Endothelial cell of umbilical vein (primary cell): ENCODE data around the gene L2HGDH. TPM values are rescaled to one million over a fixed set of nuclear protein-coding genes. Genes with fewer than 3 reads are reported as not detected.

Source experiments
- BruUV-seq: library from RNA; stranded (reverse); fragments of 400-500 nt; replicated peaks from 2 replicates; lab custom pipeline; 2021; lab: Mats Ljungman, UMichigan
- CTCF ChIA-PET: fragments of 300-600, 350-600 bp; sonication (Branson Sonifier 250); formaldehyde crosslinking; loops from one replicate; lab custom pipeline; 2021; ENCODE audit warnings: antibody characterized with exemption, inconsistent platforms; lab: Charles Lee
- POLR2A ChIA-PET: fragments of 300-600, 350-600 bp; sonication (Branson Sonifier 250); formaldehyde crosslinking; loops from one replicate; lab custom pipeline; 2021; ENCODE audit warnings: antibody characterized with exemption, inconsistent platforms; lab: Charles Lee
- DNase-seq: peaks from one replicate; pipeline ENCODE4 v3.0.0-alpha.2; 2011; ENCODE audit warnings: low read depth, low spot score
- FAIRE-seq: peaks from 2 replicates; lab custom pipeline; 2011; peaks lifted over from hg19 to GRCh38; lab: Jason Lieb, UNC
- H2AFZ ChIP-seq: 2 replicates; pipeline ENCODE4 v1.6.0; 2012; ENCODE audit warnings: low read depth, low read length, control low read depth, inconsistent platforms
- H3K27ac ChIP-seq: 2 replicates; pipeline ENCODE4 v1.5.1; 2011; ENCODE audit warnings: low read depth, mild to moderate bottlenecking, control low read depth, low read length, moderate library complexity; ENCODE audit not compliant: insufficient read depth
- H3K27me3 ChIP-seq, 2 experiments: 2 replicates each; pipeline versions ENCODE4 v1.6.0 to v1.6.1; 2011; ENCODE audit warnings: low read length in 2 of 2, mixed read lengths in 1 of 2; ENCODE audit not compliant: control insufficient read depth in 2 of 2, insufficient read depth in 2 of 2
- H3K36me3 ChIP-seq, 2 experiments: 2 replicates in 1 of 2; 3 replicates in 1 of 2; pipeline ENCODE4 v1.5.1; 2011; ENCODE audit warnings: low read length in 2 of 2, mild to moderate bottlenecking in 1 of 2, moderate library complexity in 1 of 2; ENCODE audit not compliant: control insufficient read depth in 2 of 2, insufficient read depth in 2 of 2; ENCODE audit errors: extremely low read depth in 1 of 2
- H3K4me1 ChIP-seq: 3 replicates; pipeline ENCODE4 v1.5.1; 2011; ENCODE audit warnings: mild to moderate bottlenecking, low read length; ENCODE audit not compliant: control insufficient read depth, insufficient read depth; ENCODE audit errors: extremely low read depth
- H3K4me2 ChIP-seq: 2 replicates; pipeline ENCODE4 v1.6.1; 2011; ENCODE audit warnings: low read length, control low read depth, mixed read lengths; ENCODE audit not compliant: insufficient read depth
- H3K4me3 ChIP-seq, 3 experiments: fragments of 200-600 bp in 1 of 3; sonication (generic), shearing (Covaris generic) in 1 of 3; replicated peaks in 1 of 3; 2 replicates each; pipeline ENCODE4 v1.5.1; 2011 to 2016; ENCODE audit warnings: control low read depth in 3 of 3, low read length in 3 of 3, mild to moderate bottlenecking in 2 of 3, inconsistent platforms in 1 of 3, low read depth in 1 of 3, moderate library complexity in 1 of 3; ENCODE audit not compliant: insufficient read depth in 1 of 3
- H3K79me2 ChIP-seq: 2 replicates; pipeline ENCODE4 v1.6.0; 2012; ENCODE audit warnings: low read length, inconsistent platforms; ENCODE audit not compliant: control insufficient read depth, insufficient read depth
- H3K9ac ChIP-seq: replicated peaks from 2 replicates; pipeline ENCODE3; 2011; ENCODE audit warnings: low read length, control low read depth; ENCODE audit not compliant: insufficient read depth; ENCODE audit errors: extremely low read depth
- H3K9me1 ChIP-seq: replicated peaks from 3 replicates; pipeline ENCODE4 v1.6.0; 2011; ENCODE audit warnings: mild to moderate bottlenecking, low read length; ENCODE audit not compliant: control insufficient read depth, insufficient read depth; ENCODE audit errors: extremely low read depth
- H3K9me3 ChIP-seq: replicated peaks from 2 replicates; pipeline ENCODE4 v1.5.1; 2012; ENCODE audit warnings: low read length, inconsistent platforms; ENCODE audit not compliant: control insufficient read depth, insufficient read depth
- H4K20me1 ChIP-seq: replicated peaks from 2 replicates; pipeline ENCODE3; 2011; ENCODE audit warnings: mild to moderate bottlenecking, low read length; ENCODE audit not compliant: control insufficient read depth, insufficient read depth; ENCODE audit errors: extremely low read depth
- CTCF ChIP-seq, 2 donors: IDR thresholded peaks; 1 replicate in 1 of 2; 2 replicates in 1 of 2; pipeline ENCODE4 v1.5.1; 2011; ENCODE audit warnings: low read length in 2 of 2, mild to moderate bottlenecking in 2 of 2, moderate library complexity in 2 of 2, control low read depth in 1 of 2, inconsistent platforms in 1 of 2, low read depth in 1 of 2; ENCODE audit not compliant: insufficient read depth in 1 of 2; ENCODE audit errors: extremely low read depth in 1 of 2
- EZH2 ChIP-seq: IDR thresholded peaks from 2 replicates; pipeline ENCODE4 v1.6.1; 2012; ENCODE audit warnings: borderline replicate concordance, low read depth, mild to moderate bottlenecking, moderate library complexity, low read length, inconsistent platforms; ENCODE audit not compliant: severe bottlenecking
- FOS ChIP-seq: IDR thresholded peaks from 2 replicates; pipeline ENCODE4 v1.6.1; 2011; ENCODE audit warnings: mild to moderate bottlenecking, low read length, moderate library complexity, borderline replicate concordance; ENCODE audit not compliant: insufficient read depth
- GATA2 ChIP-seq: IDR thresholded peaks from 2 replicates; pipeline ENCODE4 v1.7.0; 2011; ENCODE audit warnings: low read depth, mild to moderate bottlenecking, moderate library complexity, mixed read lengths, low read length; ENCODE audit not compliant: insufficient read length, insufficient read depth
- JUN ChIP-seq: IDR thresholded peaks from 2 replicates; pipeline ENCODE4 v1.6.1; 2011; ENCODE audit warnings: borderline replicate concordance, low read depth; ENCODE audit not compliant: insufficient read length, insufficient read depth
- MAX ChIP-seq: IDR thresholded peaks from 2 replicates; pipeline ENCODE4 v1.6.1; 2011; ENCODE audit not compliant: insufficient read depth, insufficient read length
- MYC ChIP-seq: IDR thresholded peaks from one replicate; pipeline ENCODE4 v1.6.1; 2011; ENCODE audit warnings: mild to moderate bottlenecking, low read depth, low read length
- POLR2A ChIP-seq: IDR thresholded peaks from 2 replicates; pipeline ENCODE4 v1.6.1; 2012; ENCODE audit warnings: low read depth, mild to moderate bottlenecking, control low read depth, low read length
- POLR2AphosphoS5 ChIP-seq: IDR thresholded peaks from 2 replicates; pipeline ENCODE4 v1.6.1; 2012; ENCODE audit warnings: low read depth, mild to moderate bottlenecking, control low read depth, low read length, moderate library complexity; ENCODE audit not compliant: insufficient read depth
- dilution Hi-C: fragments of 300-500 bp; cut with MboI; formaldehyde crosslinking; loops from one replicate; pipeline ENCODE4 v1.15.0; 2019; ENCODE audit warnings: low sequenced_read_pairs; ENCODE audit not compliant: extremely low pct_ligation_motif_present
- intact Hi-C: fragments of 100-400 bp; cut with micrococcal nuclease; formaldehyde crosslinking; loops from one replicate; pipeline ENCODE4 v1.10.0; 2022
- polyA plus RNA-seq, 4 experiments: library from polyadenylated mRNA; depleted of rRNA in 3 of 4; stranded (reverse) in 3 of 4; unstranded in 1 of 4; fragments of >200 nt; gene quantifications; 2 replicates each; pipeline versions ENCODE4 v1.2.1 to v1.2.3, GENCODE V29; 2011 to 2012; ENCODE audit warnings: missing spikeins in 1 of 4
- total RNA-seq: library from RNA; stranded (reverse); gene quantifications from 2 replicates; pipeline ENCODE4 v1.2.3, GENCODE V29; 2021

L2HGDH gene
- total and polyA plus RNA-seq, 2 donors (not counting 3 experiments of a cell fraction or from before 2014, with no cell fraction given) = 2.5 to 5.3 TPM

GRCh38 chr14:50290306-50290705 lies 21.7 kb downstream of the L2HGDH start:
- BruUV-seq = no TSS peak
- no peak for TF ChIP-seq MYC
- no peak for TF ChIP-seq POLR2A
- no peak for TF ChIP-seq POLR2AphosphoS5
- no peak for TF ChIP-seq GATA2
- TF ChIP-seq MAX = no peak
- TF ChIP-seq JUN = no peak
- no peak for TF ChIP-seq FOS
- no peak for TF ChIP-seq EZH2
- TF ChIP-seq CTCF (IDR thresholded peaks at IDR 0.05; ENCODE audit: extremely low read depth in 1 of 2, insufficient read depth in 1 of 2, low read depth in 1 of 2, low read length in 2 of 2) = no peak
- H2AFZ ChIP-seq = no peak overlapping the region
- FAIRE-seq (no peak), DNase-seq (no peak)
- H3K79me2 ChIP-seq = no peaks in the 10 kb centered on the region
- no peak overlapping the region for H3K4me2 ChIP-seq
- POLR2A ChIA-PET = no interaction called here
- H3K4me1 ChIP-seq = no peaks in the 10 kb centered on the region
- CTCF ChIA-PET = no interaction called here
- no peaks in the 10 kb centered on the region for H4K20me1 ChIP-seq
- intact Hi-C loops (no loop called here), dilution Hi-C loops (no loop called here)
- no peak overlapping the region for H3K9ac ChIP-seq
- no peaks in the 10 kb centered on the region for H3K36me3 ChIP-seq
- no peaks in the 10 kb centered on the region for H3K27me3 ChIP-seq
- H3K4me3 ChIP-seq = no peak overlapping the region
- no peaks in the 10 kb centered on the region for H3K9me1 ChIP-seq
- no peaks in the 10 kb centered on the region for H3K9me3 ChIP-seq
- H3K27ac ChIP-seq = no peak overlapping the region
